ENCODE results near the gene ANKS1A. TPM values are rescaled to one million over a fixed set of nuclear protein-coding genes. Genes with fewer than 3 reads are reported as not detected.

Gene ANKS1A
- total RNA-seq, 2 donors from 2014 or later = 12.2 to 15.0 TPM

- Mint-ChIP-seq H3K27me3 (no peaks in the 10 kb centered on the region), H3K36me3 (no peaks in the 10 kb centered on the region), H3K4me3 (no peak overlapping the region), H3K27ac (no peak overlapping the region), H3K4me1 (ENCODE audit: low read depth in 2 of 2) (peaks cover 6% of the 10 kb centered on the region in 2 donors), H3K9me3 (no peaks in the 10 kb centered on the region)
- no peak for ATAC-seq
- DNase-seq (ENCODE audit: low spot score) = no peak
Measured at GRCh38 chr6:35036828-35037663, 148.0 kb downstream of the ANKS1A start.

- no peak overlapping the region for H3K4me3 Mint-ChIP-seq
- no peaks in the 10 kb centered on the region for H3K36me3 Mint-ChIP-seq
- DNase-seq (ENCODE audit: low spot score) = no peak
- ATAC-seq = no peak
- no peak overlapping the region for H3K27ac Mint-ChIP-seq
- no peaks in the 10 kb centered on the region for H3K9me3 Mint-ChIP-seq
- no peaks in the 10 kb centered on the region for H3K27me3 Mint-ChIP-seq
- H3K4me1 Mint-ChIP-seq (ENCODE audit: low read depth in 2 of 2) = peaks cover 6% of the 10 kb centered on the region in 2 donors
Measured at GRCh38 chr6:35037664-35038038, 148.6 kb downstream of the ANKS1A start.

DNA sequence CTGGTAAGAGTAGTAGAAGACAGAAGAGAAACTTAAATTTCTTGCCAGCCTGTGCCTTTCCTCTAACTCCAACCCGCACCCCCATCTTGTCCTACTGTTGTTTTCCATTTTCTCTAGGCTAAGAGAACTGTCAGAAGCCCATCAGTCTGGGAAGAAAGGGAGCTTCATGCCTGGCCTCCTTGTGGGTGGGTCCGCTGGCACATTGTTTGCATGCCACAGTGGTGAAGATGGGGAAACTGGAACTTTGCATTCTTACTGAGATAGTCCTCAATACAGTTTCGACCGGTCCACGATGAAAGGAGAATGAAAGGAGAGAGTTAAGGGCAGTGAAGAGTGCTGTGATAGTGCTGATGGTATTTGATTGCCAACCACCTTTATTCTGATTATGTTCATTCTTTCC, 149.0 kb downstream of the ANKS1A start:
- no peaks in the 10 kb centered on the region for H3K36me3 Mint-ChIP-seq
- no peaks in the 10 kb centered on the region for H3K9me3 Mint-ChIP-seq
- H3K4me1 Mint-ChIP-seq (ENCODE audit: low read depth in 2 of 2) = peaks cover 6% of the 10 kb centered on the region in 2 donors
- H3K4me3 Mint-ChIP-seq = no peak overlapping the region
- ATAC-seq (no peak), DNase-seq (ENCODE audit: low spot score) (no peak)
- H3K27ac Mint-ChIP-seq = no peak overlapping the region
- H3K27me3 Mint-ChIP-seq = no peaks in the 10 kb centered on the region

- no peak for DNase-seq (ENCODE audit: low spot score)
- H3K27ac Mint-ChIP-seq = no peak overlapping the region
- no peaks in the 10 kb centered on the region for H3K36me3 Mint-ChIP-seq
- H3K4me3 Mint-ChIP-seq = no peak overlapping the region
- H3K9me3 Mint-ChIP-seq = no peaks in the 10 kb centered on the region
- no peaks in the 10 kb centered on the region for H3K27me3 Mint-ChIP-seq
- no peak for ATAC-seq
- no peaks in the 10 kb centered on the region for H3K4me1 Mint-ChIP-seq (ENCODE audit: low read depth in 2 of 2)
Measured at GRCh38 chr6:35040398-35040797, 151.3 kb downstream of the ANKS1A start.

- H3K27ac Mint-ChIP-seq = no peak overlapping the region
- H3K36me3 Mint-ChIP-seq = no peaks in the 10 kb centered on the region
- DNase-seq (ENCODE audit: low spot score) = no peak
- no peak for ATAC-seq
- H3K27me3 Mint-ChIP-seq = no peaks in the 10 kb centered on the region
- H3K9me3 Mint-ChIP-seq = no peaks in the 10 kb centered on the region
- H3K4me3 Mint-ChIP-seq = no peak overlapping the region
- H3K4me1 Mint-ChIP-seq (ENCODE audit: low read depth in 2 of 2) = no peaks in the 10 kb centered on the region
Measured at GRCh38 chr6:35041086-35041861, 152.2 kb downstream of the ANKS1A start.

- H3K4me3 Mint-ChIP-seq = no peak overlapping the region
- no peak overlapping the region for H3K27ac Mint-ChIP-seq
- DNase-seq (ENCODE audit: low spot score) = no peak
- ATAC-seq = peak in 1 of 2 donors; percentile 36
- H3K4me1 Mint-ChIP-seq (ENCODE audit: low read depth in 2 of 2) = peaks cover 4 to 8% of the 10 kb centered on the region in 2 donors
- H3K36me3 Mint-ChIP-seq = no peaks in the 10 kb centered on the region
- no peaks in the 10 kb centered on the region for H3K27me3 Mint-ChIP-seq
- no peaks in the 10 kb centered on the region for H3K9me3 Mint-ChIP-seq
Measured at GRCh38 chr6:35042031-35042815, 153.2 kb downstream of the ANKS1A start.

GRCh38 chr6:35043381-35044130, 154.5 kb downstream of the ANKS1A start:
- ATAC-seq (no peak), DNase-seq (ENCODE audit: low spot score) (no peak)
- H3K27me3 Mint-ChIP-seq = no peaks in the 10 kb centered on the region
- H3K27ac Mint-ChIP-seq = no peak overlapping the region
- H3K9me3 Mint-ChIP-seq = no peaks in the 10 kb centered on the region
- H3K4me3 Mint-ChIP-seq = no peak overlapping the region
- peaks cover 11 to 18% of the 10 kb centered on the region in 2 donors for H3K4me1 Mint-ChIP-seq (ENCODE audit: low read depth in 2 of 2)
- H3K36me3 Mint-ChIP-seq = no peaks in the 10 kb centered on the region

DNA sequence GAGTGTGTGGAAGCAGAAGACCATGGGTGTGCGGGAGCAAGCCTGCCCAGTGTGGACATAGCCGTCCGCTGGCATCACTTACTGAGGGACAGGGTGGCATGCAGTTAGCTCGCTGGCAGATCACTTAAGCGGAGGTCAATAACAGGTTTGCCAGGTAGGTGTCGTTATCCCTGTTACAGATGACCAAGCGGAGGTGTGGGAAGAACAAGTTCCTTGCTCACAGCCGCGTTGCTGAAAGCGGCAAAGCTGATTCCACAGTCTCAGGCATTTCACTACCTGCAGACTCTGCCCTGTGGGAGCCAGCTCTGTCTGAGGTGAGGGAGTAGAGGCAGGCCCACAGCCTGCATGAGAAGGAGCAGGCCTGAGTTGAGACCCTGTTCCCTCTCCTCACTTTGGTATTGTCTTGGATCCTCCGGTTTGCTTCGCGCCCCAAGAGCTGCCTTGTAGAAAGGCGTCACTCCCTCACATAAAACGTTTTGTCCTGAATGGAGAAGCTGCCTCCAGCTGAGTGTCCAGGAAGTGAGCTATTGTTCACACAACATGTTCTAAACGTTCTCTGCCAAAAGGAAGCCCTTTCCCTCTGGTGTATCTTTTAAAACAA, 155.2 kb downstream of the ANKS1A start:
- no peaks in the 10 kb centered on the region for H3K9me3 Mint-ChIP-seq
- H3K27ac Mint-ChIP-seq = no peak overlapping the region
- no peak for ATAC-seq
- DNase-seq (ENCODE audit: low spot score) = no peak
- peaks cover 11 to 18% of the 10 kb centered on the region in 2 donors for H3K4me1 Mint-ChIP-seq (ENCODE audit: low read depth in 2 of 2)
- H3K36me3 Mint-ChIP-seq = no peaks in the 10 kb centered on the region
- no peaks in the 10 kb centered on the region for H3K27me3 Mint-ChIP-seq
- no peak overlapping the region for H3K4me3 Mint-ChIP-seq

DNA sequence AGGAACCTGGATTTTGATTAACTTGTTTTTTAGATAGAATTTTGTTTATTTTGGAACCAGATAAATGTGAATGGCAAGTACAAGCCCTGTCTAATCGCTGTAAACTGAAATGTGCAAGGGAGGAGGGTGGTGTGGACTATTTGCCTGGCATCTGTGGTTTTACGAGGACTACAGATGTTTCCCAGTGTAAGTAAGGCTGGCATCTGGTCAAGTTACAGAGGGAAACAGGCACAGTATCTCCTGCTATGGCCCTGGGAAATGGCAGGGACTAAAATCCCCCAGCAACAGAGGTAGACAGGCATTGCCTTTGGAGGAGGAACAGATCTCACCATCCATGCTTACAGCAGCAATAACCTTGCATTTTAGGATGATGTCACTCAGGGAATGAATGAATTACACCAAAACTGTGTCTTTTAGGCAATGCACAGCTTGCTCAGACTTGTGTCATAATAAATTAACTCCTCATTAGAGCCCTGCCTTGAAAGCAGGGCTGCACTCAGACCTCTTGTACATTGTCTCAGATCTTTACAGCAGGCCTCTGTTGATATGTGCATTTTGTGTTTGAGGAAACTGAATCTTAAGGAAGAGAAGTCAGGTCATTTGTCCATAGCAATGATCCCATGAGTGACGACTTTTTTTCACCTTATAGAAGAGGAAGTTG, 155.8 kb downstream of the ANKS1A start:
- DNase-seq (ENCODE audit: low spot score) = no peak
- Mint-ChIP-seq H3K4me1 (ENCODE audit: low read depth in 2 of 2) (peaks cover 11 to 18% of the 10 kb centered on the region in 2 donors), H3K27ac (no peak overlapping the region), H3K27me3 (no peaks in the 10 kb centered on the region), H3K9me3 (no peaks in the 10 kb centered on the region), H3K4me3 (no peak overlapping the region), H3K36me3 (no peaks in the 10 kb centered on the region)
- no peak for ATAC-seq

DNA sequence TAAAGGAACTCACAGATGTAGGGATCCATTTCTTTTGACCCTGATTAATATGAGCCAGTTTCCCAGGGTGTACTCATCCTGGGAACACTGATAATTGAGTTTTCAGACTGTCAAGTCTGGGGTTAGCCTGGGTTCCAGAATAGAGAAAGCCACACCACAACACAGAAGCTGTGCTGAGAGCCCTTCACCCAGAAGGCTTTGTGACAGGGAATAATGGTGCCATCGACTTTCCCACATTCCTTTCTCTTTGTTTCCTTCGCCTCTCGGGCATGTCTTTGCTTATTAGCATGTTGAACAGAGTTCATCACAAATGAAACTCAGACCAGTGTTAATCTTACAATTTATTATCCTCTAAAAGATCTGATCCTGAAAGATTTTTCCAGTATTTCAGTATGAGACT, 157.0 kb downstream of the ANKS1A start:
- Mint-ChIP-seq H3K27ac (no peak overlapping the region), H3K9me3 (no peaks in the 10 kb centered on the region), H3K36me3 (no peaks in the 10 kb centered on the region), H3K4me3 (no peak overlapping the region), H3K4me1 (ENCODE audit: low read depth in 2 of 2) (peaks cover 11 to 18% of the 10 kb centered on the region in 2 donors), H3K27me3 (no peaks in the 10 kb centered on the region)
- ATAC-seq (no peak), DNase-seq (ENCODE audit: low spot score) (no peak)

- ATAC-seq = no peak
- Mint-ChIP-seq H3K36me3 (no peaks in the 10 kb centered on the region), H3K9me3 (no peaks in the 10 kb centered on the region), H3K4me1 (ENCODE audit: low read depth in 2 of 2) (peaks cover 11 to 18% of the 10 kb centered on the region in 2 donors), H3K27ac (no peak overlapping the region), H3K4me3 (no peak overlapping the region), H3K27me3 (no peaks in the 10 kb centered on the region)
- DNase-seq (ENCODE audit: low spot score) = no peak
Measured at GRCh38 chr6:35046862-35047261, 157.8 kb downstream of the ANKS1A start.

DNA sequence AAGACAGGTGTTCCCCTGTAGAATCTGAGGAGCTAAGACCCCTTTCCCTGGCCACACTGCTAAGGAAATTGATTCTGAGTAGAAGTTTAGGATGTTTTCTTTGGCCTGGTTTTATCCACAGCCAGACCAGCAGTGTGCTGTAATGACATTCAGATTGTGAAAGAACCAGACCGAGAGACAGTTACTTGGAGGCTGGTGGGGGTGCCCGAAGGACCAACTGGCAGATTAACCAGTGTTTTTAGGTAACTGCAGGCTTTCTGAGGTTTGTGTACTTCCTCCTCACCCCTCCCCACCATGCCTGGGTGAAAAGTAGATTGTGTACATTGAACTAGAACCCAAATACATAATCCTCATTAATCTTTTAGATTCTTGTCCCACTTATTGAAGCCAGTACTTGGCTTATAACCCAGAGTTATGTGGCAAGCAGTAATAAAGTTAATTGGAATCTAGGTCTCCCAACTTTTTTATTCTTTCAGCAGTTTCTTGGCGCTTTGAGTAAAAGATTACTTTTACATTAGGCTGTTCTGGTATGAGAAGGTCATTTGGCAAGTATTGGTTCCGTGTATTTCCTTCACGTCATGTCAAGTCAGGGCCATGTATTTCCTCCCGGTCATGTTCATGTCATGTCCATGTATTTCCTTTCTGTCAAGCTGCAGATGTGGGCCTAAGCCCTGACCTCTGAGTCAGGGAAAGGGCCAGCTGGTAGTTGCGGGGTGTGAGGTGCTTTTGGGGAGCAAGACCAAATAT, 158.4 kb downstream of the ANKS1A start:
- DNase-seq (ENCODE audit: low spot score) (no peak), ATAC-seq (no peak)
- no peak overlapping the region for H3K27ac Mint-ChIP-seq
- no peak overlapping the region for H3K4me3 Mint-ChIP-seq
- no peaks in the 10 kb centered on the region for H3K27me3 Mint-ChIP-seq
- peaks cover 11 to 18% of the 10 kb centered on the region in 2 donors for H3K4me1 Mint-ChIP-seq (ENCODE audit: low read depth in 2 of 2)
- H3K9me3 Mint-ChIP-seq = no peaks in the 10 kb centered on the region
- H3K36me3 Mint-ChIP-seq = no peaks in the 10 kb centered on the region

All from natural killer cell treated with Interleukin-12 subunit alpha and Interleukin-12 subunit beta and Interleukin-15 and Interleukin-18, amount 100 ng/mL, for 72 hours (primary cell).